AG04450 (cell line): Measurements from ENCODE around the gene TBKBP1. TPM values are rescaled to one million over a fixed set of nuclear protein-coding genes. Genes with fewer than 3 reads are reported as not detected.

ENCODE experiments used
- CTCF ChIA-PET: fragments of 300-600, 350-600 bp; formaldehyde crosslinking; extraction: SDS; loops from one replicate; lab custom pipeline; 2022; ENCODE audit warnings: antibody characterized with exemption, inconsistent platforms; lab: Charles Lee
- POLR2A ChIA-PET: fragments of 350-600 bp; formaldehyde crosslinking; extraction: SDS; loops from one replicate; lab custom pipeline; 2021; ENCODE audit warnings: antibody characterized with exemption, inconsistent platforms; lab: Yijun Ruan, JAX
- DNase-seq: peaks from one replicate; pipeline ENCODE4 v3.0.0-alpha.2; 2011; ENCODE audit warnings: low read depth, low spot score
- H3K27ac ChIP-seq: one replicate; pipeline ENCODE4 v1.5.1; 2012; ENCODE audit warnings: low read depth, low read length, control low read depth
- H3K27me3 ChIP-seq: one replicate; pipeline ENCODE4 v1.6.0; 2012; ENCODE audit warnings: low read length; ENCODE audit not compliant: control insufficient read depth, insufficient read depth
- H3K4me3 ChIP-seq: 2 replicates; pipeline ENCODE4 v1.5.1; 2011; ENCODE audit warnings: mild to moderate bottlenecking, low read depth, low read length, control low read depth
- H3K9me3 ChIP-seq: 2 replicates; pipeline ENCODE4 v1.5.1; 2012; ENCODE audit warnings: low read length; ENCODE audit not compliant: control insufficient read depth, insufficient read depth
- CTCF ChIP-seq: IDR thresholded peaks from 2 replicates; pipeline ENCODE4 v1.5.1; 2011; ENCODE audit warnings: low read depth, low read length, control low read depth, inconsistent platforms
- polyA plus RNA-seq: library from polyadenylated mRNA; depleted of rRNA; stranded (reverse); fragments of >200 nt; gene quantifications from 2 replicates; pipeline ENCODE4 v1.2.3, GENCODE V29; 2011

The TBKBP1 gene
- polyA plus RNA-seq, 1 experiment, result 4.8 TPM

GRCh38 chr17:47669081-47669480, 24.9 kb upstream of the TBKBP1 start:
- Histone ChIP-seq H3K4me3 (no peak overlapping the region), H3K27me3 (no peaks in the 10 kb centered on the region), H3K27ac (no peak overlapping the region), H3K9me3 (no peaks in the 10 kb centered on the region)
- TF ChIP-seq CTCF, result no peak
- CTCF ChIA-PET, result no interaction called here
- no peak for DNase-seq
- POLR2A ChIA-PET, result no interaction called here

DNA sequence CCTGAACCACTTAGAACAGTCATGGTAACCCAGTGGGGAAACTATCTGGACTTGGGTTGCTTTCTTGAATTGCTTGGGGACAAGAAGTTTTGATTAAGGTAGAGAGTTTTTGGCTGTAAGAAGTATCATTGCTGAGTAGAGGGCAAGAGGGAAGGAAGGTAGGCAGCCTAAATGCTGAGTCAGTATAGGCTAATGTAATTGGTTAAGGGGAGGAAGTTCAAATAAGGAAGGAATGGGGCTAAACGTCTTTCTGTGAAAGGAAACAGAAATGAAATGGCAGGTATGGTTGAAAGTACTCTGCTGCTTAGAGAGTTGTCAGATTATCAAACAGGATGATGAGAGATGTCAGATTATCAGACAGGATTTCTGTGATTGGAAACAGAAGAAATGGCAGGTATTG, 23.9 kb upstream of the TBKBP1 start:
- Histone ChIP-seq H3K9me3 (no peaks in the 10 kb centered on the region), H3K27ac (no peak overlapping the region), H3K4me3 (no peak overlapping the region), H3K27me3 (no peaks in the 10 kb centered on the region)
- no peak for TF ChIP-seq CTCF
- POLR2A ChIA-PET, result interaction anchor here (0.6 kb wide), 1 partner anchor 7 kb away, joined by 3 read pairs; no protein-coding TSS in a partner anchor
- CTCF ChIA-PET, result no interaction called here
- no peak for DNase-seq

DNA sequence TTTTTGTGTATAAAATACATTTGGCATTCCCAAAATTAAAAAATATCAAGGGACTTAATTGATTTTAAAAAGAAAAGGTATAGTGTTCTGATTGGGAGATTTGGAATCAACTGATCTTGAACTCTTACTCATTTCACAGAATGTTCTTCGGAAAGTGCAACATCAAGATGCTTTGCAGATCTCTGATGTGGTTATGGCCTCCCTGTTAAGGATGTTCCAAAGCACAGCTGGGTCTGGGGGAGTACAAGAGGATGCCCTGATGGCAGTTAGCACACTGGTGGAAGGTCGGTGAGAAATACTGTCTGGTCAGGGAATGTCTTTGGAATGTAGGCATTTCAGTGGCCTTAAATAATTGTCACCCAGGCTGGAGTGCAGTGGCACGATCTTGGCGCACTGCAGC, 19.5 kb upstream of the TBKBP1 start:
- no peak for TF ChIP-seq CTCF
- no peak overlapping the region for H3K4me3 ChIP-seq
- no peak for DNase-seq
- POLR2A ChIA-PET, result interaction anchor here (0.7 kb wide), 1 partner anchor 25 kb away, joined by 3 read pairs; no protein-coding TSS in a partner anchor
- no peak overlapping the region for H3K27ac ChIP-seq
- H3K9me3 ChIP-seq, result no peaks in the 10 kb centered on the region
- CTCF ChIA-PET, result interaction anchor here (1.1 to 2.0 kb wide), 2 partner anchors 9 to 11 kb away, joined by 4 to 13 read pairs; no protein-coding TSS in a partner anchor
- no peaks in the 10 kb centered on the region for H3K27me3 ChIP-seq

DNA sequence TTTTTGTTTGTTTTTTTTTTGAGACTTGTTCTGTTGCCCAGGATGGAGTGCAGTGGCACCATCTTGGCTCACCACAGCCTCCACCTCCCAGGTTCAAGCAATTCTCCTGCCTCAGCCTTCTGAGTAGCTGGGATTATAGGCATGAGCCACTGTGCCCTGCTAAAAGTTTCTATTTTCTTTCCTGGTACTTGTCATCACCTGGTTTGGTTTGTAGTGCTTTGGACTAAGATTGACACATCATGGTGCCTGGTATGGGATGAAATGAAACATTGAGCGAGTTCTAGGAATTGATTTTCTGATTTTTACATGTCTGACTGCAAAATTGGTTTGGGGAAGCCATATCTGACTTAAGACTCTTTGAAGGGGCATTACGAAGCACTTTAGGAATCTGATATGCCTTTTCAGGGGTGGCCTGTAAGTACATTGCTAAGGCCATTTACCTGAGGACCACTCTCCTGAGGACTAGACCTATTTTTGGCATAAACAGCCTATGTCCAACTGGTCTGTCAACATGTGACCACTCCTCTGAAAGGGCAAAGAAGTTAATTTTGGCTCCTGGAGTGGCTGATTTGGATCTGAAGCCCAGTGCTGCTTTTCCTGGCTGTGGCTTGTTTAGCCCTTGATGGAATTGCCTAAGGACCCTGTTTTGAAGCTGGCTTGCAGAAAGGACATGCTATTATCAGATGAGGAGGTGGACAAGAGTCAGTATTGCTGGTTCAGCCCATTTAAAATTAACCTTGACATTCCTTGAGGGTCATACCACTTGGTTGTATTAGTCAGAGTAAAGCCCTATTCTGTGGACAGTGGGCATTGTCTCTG, 18.4 kb upstream of the TBKBP1 start:
- POLR2A ChIA-PET, result interaction anchor here (0.6 kb wide), 1 partner anchor 26 kb away, joined by 3 read pairs; no protein-coding TSS in a partner anchor
- TF ChIP-seq CTCF, result no peak
- DNase-seq, result no peak
- H3K4me3 ChIP-seq, result no peak overlapping the region
- CTCF ChIA-PET, result interaction anchor here (1.3 to 2.5 kb wide), 4 partner anchors 10 to 24 kb away, joined by 4 to 14 read pairs (median 10); no protein-coding TSS in a partner anchor
- no peaks in the 10 kb centered on the region for H3K27me3 ChIP-seq
- H3K27ac ChIP-seq, result no peak overlapping the region
- H3K9me3 ChIP-seq, result no peaks in the 10 kb centered on the region

DNA sequence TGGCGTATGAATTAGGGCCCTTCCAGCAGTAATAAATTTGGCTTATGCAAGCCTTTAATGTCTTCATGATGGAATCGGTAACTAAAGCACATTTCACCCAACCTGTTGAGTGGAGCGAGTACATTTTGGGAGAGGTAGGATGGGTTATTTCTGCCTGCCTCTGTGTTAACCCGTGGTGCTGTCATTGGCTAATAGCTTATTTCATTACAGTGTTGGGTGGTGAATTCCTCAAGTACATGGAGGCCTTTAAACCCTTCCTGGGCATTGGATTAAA, 17.8 kb upstream of the TBKBP1 start:
- Histone ChIP-seq H3K27me3 (no peaks in the 10 kb centered on the region), H3K9me3 (no peaks in the 10 kb centered on the region), H3K4me3 (no peak overlapping the region), H3K27ac (no peak overlapping the region)
- no peak for TF ChIP-seq CTCF
- CTCF ChIA-PET, result interaction anchor here (1.3 to 2.5 kb wide), 3 partner anchors 11 to 23 kb away, joined by 4 to 14 read pairs (median 8); no protein-coding TSS in a partner anchor
- POLR2A ChIA-PET, result interaction anchor here (0.6 kb wide), 1 partner anchor 15 kb away, joined by 3 read pairs; no protein-coding TSS in a partner anchor
- DNase-seq, result no peak
